ENCODE data around the gene LYZ. TPM values are rescaled to one million over a fixed set of nuclear protein-coding genes. Genes with fewer than 3 reads are reported as not detected.

LYZ gene
- polyA plus RNA-seq, 3 donors = 10,434 to 46,644 (median 13,865) TPM

DNA sequence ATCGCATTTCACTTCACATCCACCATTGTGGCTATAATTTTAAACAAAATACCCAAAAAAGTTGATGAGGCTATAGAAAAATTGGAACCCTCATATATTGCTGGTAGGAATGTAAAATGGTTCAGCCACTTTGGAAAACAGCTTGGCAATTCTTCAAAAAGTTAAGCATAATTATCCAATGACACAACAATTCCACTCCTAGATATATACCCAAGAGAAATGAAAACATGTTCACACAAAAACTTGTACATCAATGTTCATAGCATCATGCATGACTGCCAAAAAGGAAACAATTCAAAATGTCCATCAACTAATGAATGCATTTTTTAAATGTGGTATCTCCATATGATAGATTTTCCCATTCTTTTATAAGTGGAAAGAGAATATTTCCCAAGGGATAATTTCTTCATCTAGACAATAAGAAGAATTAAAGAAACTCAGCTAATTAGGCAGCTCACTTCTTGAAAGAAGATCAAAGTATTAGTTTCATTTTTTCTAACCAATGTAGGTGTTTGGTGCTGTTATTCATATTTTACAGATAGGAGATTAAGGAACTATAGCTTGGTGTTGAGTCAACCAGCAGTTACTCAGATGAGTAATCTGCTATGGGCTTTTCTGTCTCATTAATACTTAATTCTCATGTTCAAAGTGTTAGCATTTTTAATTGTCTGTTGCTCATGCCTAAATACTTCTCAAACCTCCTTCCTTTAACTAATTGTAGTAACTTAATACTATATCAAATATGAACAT lies 44.2 kb downstream of the LYZ start:
- Mint-ChIP-seq H3K4me3 (no peak overlapping the region), H3K36me3 (peaks cover 41 to 51% of the 10 kb centered on the region in 2 donors), H3K27ac (no peak overlapping the region), H3K9me3 (peaks cover 2 to 15% (median 8%) of the 10 kb centered on the region in 7 donors), H3K4me1 (no peaks in the 10 kb centered on the region), H3K27me3 (ENCODE audit: low read depth in 3 of 3) (no peaks in the 10 kb centered on the region)
- Histone ChIP-seq H3K36me3 (replicated peaks in 1 of 2; ENCODE audit: control insufficient read depth in 1 of 2, insufficient read depth in 2 of 2, low read length in 2 of 2) (peaks cover 27 to 39% of the 10 kb centered on the region in 2 donors), H3K9ac (ENCODE audit: insufficient read depth, low read length, poor library complexity, severe bottlenecking) (no peak overlapping the region), H3K4me3 (replicated peaks in 1 of 3; ENCODE audit: low read depth in 2 of 3, low read length in 3 of 3) (no peak overlapping the region), H3K4me1 (ENCODE audit: control insufficient read depth in 1 of 2, insufficient read depth in 2 of 2, low read length in 2 of 2) (no peaks in the 10 kb centered on the region), H3K9me3 (replicated peaks in 1 of 2; ENCODE audit: control insufficient read depth in 1 of 2, insufficient read depth in 1 of 2, low read length in 2 of 2) (peaks cover under 1 to 9% of the 10 kb centered on the region in 2 donors), H4K20me1 (ENCODE audit: insufficient read depth, low read length) (no peaks in the 10 kb centered on the region), H3K4me2 (replicated peaks; ENCODE audit: extremely low read depth, low read length, poor library complexity, severe bottlenecking) (no peak overlapping the region), H3K27ac (ENCODE audit: low read depth in 1 of 2, low read length in 2 of 2) (no peak overlapping the region), H2AFZ (ENCODE audit: insufficient read depth, low read depth, low read length, poor library complexity, severe bottlenecking) (no peak overlapping the region), H3K79me2 (ENCODE audit: insufficient read depth, low read length) (no peaks in the 10 kb centered on the region), H3K27me3 (ENCODE audit: control insufficient read depth in 2 of 2, insufficient read depth in 2 of 2, low read length in 2 of 2) (no peaks in the 10 kb centered on the region)
- no peak for DNase-seq
- TF ChIP-seq, protein P1, sequence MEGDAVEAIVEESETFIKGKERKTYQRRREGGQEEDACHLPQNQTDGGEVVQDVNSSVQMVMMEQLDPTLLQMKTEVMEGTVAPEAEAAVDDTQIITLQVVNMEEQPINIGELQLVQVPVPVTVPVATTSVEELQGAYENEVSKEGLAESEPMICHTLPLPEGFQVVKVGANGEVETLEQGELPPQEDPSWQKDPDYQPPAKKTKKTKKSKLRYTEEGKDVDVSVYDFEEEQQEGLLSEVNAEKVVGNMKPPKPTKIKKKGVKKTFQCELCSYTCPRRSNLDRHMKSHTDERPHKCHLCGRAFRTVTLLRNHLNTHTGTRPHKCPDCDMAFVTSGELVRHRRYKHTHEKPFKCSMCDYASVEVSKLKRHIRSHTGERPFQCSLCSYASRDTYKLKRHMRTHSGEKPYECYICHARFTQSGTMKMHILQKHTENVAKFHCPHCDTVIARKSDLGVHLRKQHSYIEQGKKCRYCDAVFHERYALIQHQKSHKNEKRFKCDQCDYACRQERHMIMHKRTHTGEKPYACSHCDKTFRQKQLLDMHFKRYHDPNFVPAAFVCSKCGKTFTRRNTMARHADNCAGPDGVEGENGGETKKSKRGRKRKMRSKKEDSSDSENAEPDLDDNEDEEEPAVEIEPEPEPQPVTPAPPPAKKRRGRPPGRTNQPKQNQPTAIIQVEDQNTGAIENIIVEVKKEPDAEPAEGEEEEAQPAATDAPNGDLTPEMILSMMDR (IDR thresholded peaks at IDR 0.05) = no peak
- intact Hi-C loops (cut with micrococcal nuclease) = no loop called here
- WGBS (ENCODE audit: insufficient coverage) = no CpG with 5 or more reads among the region's 1 CpG

DNA sequence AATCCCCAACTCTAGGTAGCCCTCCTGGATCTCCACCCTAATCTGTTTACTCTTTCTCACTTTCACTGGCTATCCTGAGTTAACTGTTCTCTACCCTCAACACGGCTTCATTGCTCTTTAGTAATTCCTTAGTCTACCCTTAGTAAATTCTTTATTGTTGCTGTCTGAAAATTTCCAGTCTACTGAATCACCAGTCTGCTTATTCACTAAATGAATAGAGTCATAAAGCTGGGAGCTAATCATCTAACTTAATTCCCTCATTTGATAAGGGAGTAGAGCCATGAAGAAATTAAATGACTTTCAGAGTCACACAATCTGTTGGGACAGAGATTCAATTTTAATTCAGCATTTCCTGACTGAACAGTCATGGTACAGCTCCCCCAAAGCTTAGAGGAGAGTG lies 47.9 kb downstream of the LYZ start:
- Histone ChIP-seq H3K4me2 (replicated peaks; ENCODE audit: extremely low read depth, low read length, poor library complexity, severe bottlenecking) (no peak overlapping the region), H3K4me3 (replicated peaks in 1 of 3; ENCODE audit: low read depth in 2 of 3, low read length in 3 of 3) (no peak overlapping the region), H3K27ac (ENCODE audit: low read depth in 1 of 2, low read length in 2 of 2) (no peak overlapping the region), H3K79me2 (ENCODE audit: insufficient read depth, low read length) (no peaks in the 10 kb centered on the region), H3K36me3 (replicated peaks in 1 of 2; ENCODE audit: control insufficient read depth in 1 of 2, insufficient read depth in 2 of 2, low read length in 2 of 2) (peaks cover 17 to 31% of the 10 kb centered on the region in 2 donors), H3K27me3 (ENCODE audit: control insufficient read depth in 2 of 2, insufficient read depth in 2 of 2, low read length in 2 of 2) (no peaks in the 10 kb centered on the region), H2AFZ (ENCODE audit: insufficient read depth, low read depth, low read length, poor library complexity, severe bottlenecking) (no peak overlapping the region), H3K9ac (ENCODE audit: insufficient read depth, low read length, poor library complexity, severe bottlenecking) (no peak overlapping the region), H3K9me3 (replicated peaks in 1 of 2; ENCODE audit: control insufficient read depth in 1 of 2, insufficient read depth in 1 of 2, low read length in 2 of 2) (peaks cover 2 to 9% of the 10 kb centered on the region in 2 donors), H3K4me1 (ENCODE audit: control insufficient read depth in 1 of 2, insufficient read depth in 2 of 2, low read length in 2 of 2) (no peaks in the 10 kb centered on the region), H4K20me1 (ENCODE audit: insufficient read depth, low read length) (no peaks in the 10 kb centered on the region)
- no peak for DNase-seq
- Mint-ChIP-seq H3K4me1 (no peaks in the 10 kb centered on the region), H3K27ac (no peak overlapping the region), H3K36me3 (peaks cover 33 to 41% of the 10 kb centered on the region in 2 donors), H3K4me3 (no peak overlapping the region), H3K27me3 (ENCODE audit: low read depth in 3 of 3) (no peaks in the 10 kb centered on the region), H3K9me3 (peaks cover 2 to 18% (median 10%) of the 10 kb centered on the region in 7 donors)
- intact Hi-C loops (cut with micrococcal nuclease) = no loop called here
- WGBS (ENCODE audit: insufficient coverage) = no CpG with 5 or more reads among the region's 1 CpG
- TF ChIP-seq, protein P1 (IDR thresholded peaks at IDR 0.05) = no peak

All from CD14-positive monocyte (primary cell).